GM11168 (cell line): ENCODE data around the gene CCDC27.
"Not testable (repeated sequence)": the region's sequence is repeated elsewhere in the genome, so short reads cannot be mapped to it uniquely, and the experiment has no call there.

ENCODE experiments used
- in situ Hi-C: fragments of 300-500 bp; cut with MboI; formaldehyde crosslinking; loops from one replicate; pipeline ENCODE4 v1.12.0; 2022; ENCODE audit warnings: low sequenced_read_pairs; ENCODE audit not compliant: unreplicated experiment

Gene CCDC27

GRCh38 chr1:3810149-3810761 is 58.0 kb downstream of the CCDC27 start:
- in situ Hi-C loops: not testable (repeated sequence)

GRCh38 chr1:3811595-3811911 is 59.3 kb downstream of the CCDC27 start:
- in situ Hi-C loops: no loop called here

GRCh38 chr1:3814065-3814464 is 61.8 kb downstream of the CCDC27 start:
- in situ Hi-C loops: no loop called here

- in situ Hi-C loops: no loop called here
Measured at GRCh38 chr1:3814771-3815561, 62.7 kb downstream of the CCDC27 start.

GRCh38 chr1:3816331-3817137 is 64.3 kb downstream of the CCDC27 start:
- in situ Hi-C loops: no loop called here

GRCh38 chr1:3817138-3817740 is 65.0 kb downstream of the CCDC27 start:
- in situ Hi-C loops: no loop called here

GRCh38 chr1:3817821-3818597 is 65.8 kb downstream of the CCDC27 start:
- in situ Hi-C loops: no loop called here

- in situ Hi-C loops: no loop called here
Measured at GRCh38 chr1:3819771-3820200, 67.5 kb downstream of the CCDC27 start.

- in situ Hi-C loops: no loop called here
Measured at GRCh38 chr1:3820316-3820715, 68.1 kb downstream of the CCDC27 start.

GRCh38 chr1:3821004-3821403 is 68.8 kb downstream of the CCDC27 start:
- in situ Hi-C loops: no loop called here
